WTC11 (cell line): Measurements from ENCODE around the gene JADE3.

Source experiments
- ATF2 ChIP-seq: sonication (generic); formaldehyde crosslinking; IDR thresholded peaks from 2 replicates; pipeline ENCODE4 v1.8.1; 2022; ENCODE audit warnings: low read depth, missing genetic modification reagents, borderline replicate concordance
- CTCF ChIP-seq: fragments of 200-600 bp; IDR thresholded peaks from 2 replicates; pipeline ENCODE4 v1.8.0; 2022; ENCODE audit warnings: antibody characterized with exemption
- ETV6 ChIP-seq: sonication (generic); formaldehyde crosslinking; IDR thresholded peaks from 2 replicates; pipeline ENCODE4 v1.8.1; 2022; ENCODE audit warnings: mild to moderate bottlenecking, missing genetic modification reagents
- IRF2 ChIP-seq: sonication (generic); formaldehyde crosslinking; IDR thresholded peaks from 2 replicates; pipeline ENCODE4 v1.8.0; 2022; ENCODE audit warnings: low read depth, missing genetic modification reagents, borderline replicate concordance
- JUN ChIP-seq: sonication (generic); formaldehyde crosslinking; IDR thresholded peaks from 2 replicates; pipeline ENCODE4 v1.8.0; 2023; ENCODE audit warnings: mild to moderate bottlenecking, missing genetic modification reagents
- TCF7 ChIP-seq: sonication (generic); formaldehyde crosslinking; IDR thresholded peaks from 2 replicates; pipeline ENCODE4 v1.8.0; 2022; ENCODE audit warnings: mild to moderate bottlenecking, low read depth, missing genetic modification reagents, moderate library complexity
- TEAD4 ChIP-seq: sonication (generic); formaldehyde crosslinking; IDR thresholded peaks from 2 replicates; pipeline ENCODE4 v1.8.0; 2022; ENCODE audit warnings: mild to moderate bottlenecking, missing genetic modification reagents

GRCh38 chrX:46965125-46965758 is 53.0 kb downstream of the JADE3 start:
- no peak for TF ChIP-seq ATF2 (CRISPR knock-in tag)
- TF ChIP-seq CTCF = no peak
- no peak for TF ChIP-seq JUN (CRISPR knock-in tag)
- no peak for TF ChIP-seq TCF7 (CRISPR knock-in tag)
- TF ChIP-seq TEAD4 = no peak
- no peak for TF ChIP-seq IRF2 (CRISPR knock-in tag)
- TF ChIP-seq ETV6 = no peak
